GM18951 (cell line): ENCODE results near the gene FBF1.

Source experiments
- POLR2A ChIP-seq: IDR thresholded peaks from 4 replicates; pipeline ENCODE4 v1.6.1; 2011; ENCODE audit warnings: mild to moderate bottlenecking; ENCODE audit not compliant: insufficient read length, insufficient read depth; ENCODE audit errors: extremely low read depth
- in situ Hi-C: fragments of 300-500 bp; cut with MboI; formaldehyde crosslinking; loops from one replicate; pipeline ENCODE4 v1.12.0; 2022; ENCODE audit warnings: low sequenced_read_pairs, mixed read lengths, inconsistent platforms; ENCODE audit not compliant: unreplicated experiment

Gene FBF1

GRCh38 chr17:75917917-75918445, 22.9 kb downstream of the FBF1 start:
- no peak for TF ChIP-seq POLR2A
- in situ Hi-C loops: loop anchor here (10.0 to 25.0 kb wide), 2 partner anchors 87 to 369 kb away; partner anchors contain the start of gene CDK3

DNA sequence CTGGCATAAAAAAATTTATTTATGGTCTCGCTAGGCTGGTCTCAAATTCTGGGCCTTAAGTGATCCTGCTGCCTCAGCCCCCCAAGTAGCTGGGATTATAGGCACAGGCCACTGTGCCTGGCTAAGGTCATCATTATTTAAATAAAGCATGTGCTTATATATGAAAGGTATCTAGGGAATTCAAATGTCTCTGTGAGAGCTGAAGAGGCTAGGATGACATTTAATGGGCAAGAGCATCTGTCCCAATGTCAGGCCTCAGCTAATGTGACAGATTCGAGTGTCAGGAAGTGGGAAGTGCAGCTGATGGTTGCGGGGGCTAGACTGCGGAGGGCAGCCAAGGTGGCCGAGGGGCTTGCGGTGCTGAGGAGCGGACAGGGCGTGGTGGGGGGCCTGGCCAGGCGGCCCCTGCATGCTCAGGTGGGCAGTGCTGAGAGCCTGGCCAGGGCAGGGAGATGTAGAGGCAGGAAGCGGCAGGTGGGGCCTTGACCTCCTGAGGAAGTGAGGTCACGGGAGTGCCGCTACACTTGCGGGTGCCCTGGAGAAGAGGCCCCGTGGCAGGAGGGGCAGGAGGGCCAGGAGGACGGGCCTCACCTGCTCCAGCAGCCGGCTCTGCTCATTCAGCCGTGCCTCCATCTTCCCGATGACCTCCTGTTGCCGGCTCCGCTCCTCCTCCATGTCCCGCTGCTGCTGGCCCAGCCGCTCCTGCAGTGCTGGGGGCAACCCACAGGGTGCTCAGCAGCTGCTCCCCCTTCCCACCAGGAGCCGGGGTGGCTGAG, 23.5 kb downstream of the FBF1 start:
- no peak for TF ChIP-seq POLR2A
- in situ Hi-C loops: loop anchor here (10.0 to 25.0 kb wide), 2 partner anchors 87 to 370 kb away; partner anchors contain the start of gene CDK3

- TF ChIP-seq POLR2A: no peak
- in situ Hi-C loops: loop anchor here (10.0 to 25.0 kb wide), 2 partner anchors 90 to 372 kb away; partner anchors contain the start of gene CDK3
Measured at GRCh38 chr17:75915268-75915667, 25.6 kb downstream of the FBF1 start.

DNA sequence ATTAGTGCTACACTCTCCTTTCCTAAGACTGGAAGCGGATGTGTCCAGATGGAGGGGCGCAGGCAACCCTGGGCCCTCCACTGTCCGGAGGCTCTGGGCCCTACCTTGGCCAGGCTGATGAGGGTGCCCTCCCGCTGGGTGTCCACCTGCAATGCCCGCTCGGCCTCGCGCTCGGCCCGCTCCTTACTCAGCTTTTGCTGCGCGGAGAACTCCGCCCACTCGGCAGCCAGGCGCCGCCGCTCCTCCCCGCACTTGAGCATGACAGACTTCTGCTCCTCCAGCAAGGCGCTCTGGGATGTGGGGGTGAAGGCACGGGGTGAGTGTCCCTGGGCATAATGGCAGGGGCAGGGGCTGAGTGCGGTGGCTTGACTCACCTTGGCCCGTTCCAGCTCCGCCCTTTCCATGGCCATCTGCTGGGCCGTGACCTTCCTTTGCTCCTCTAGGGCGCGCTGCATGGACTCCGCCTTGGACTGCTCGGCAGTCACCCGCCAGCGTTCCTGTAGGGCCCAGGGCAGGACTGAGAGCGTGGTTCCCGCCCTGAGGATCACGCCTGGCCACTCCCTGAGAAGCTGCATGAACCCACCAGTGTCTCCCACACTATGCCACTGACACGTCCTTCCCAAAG, 26.1 kb downstream of the FBF1 start:
- TF ChIP-seq POLR2A: no peak
- in situ Hi-C loops: loop anchor here (10.0 to 25.0 kb wide), 2 partner anchors 90 to 373 kb away; partner anchors contain the start of gene CDK3

DNA sequence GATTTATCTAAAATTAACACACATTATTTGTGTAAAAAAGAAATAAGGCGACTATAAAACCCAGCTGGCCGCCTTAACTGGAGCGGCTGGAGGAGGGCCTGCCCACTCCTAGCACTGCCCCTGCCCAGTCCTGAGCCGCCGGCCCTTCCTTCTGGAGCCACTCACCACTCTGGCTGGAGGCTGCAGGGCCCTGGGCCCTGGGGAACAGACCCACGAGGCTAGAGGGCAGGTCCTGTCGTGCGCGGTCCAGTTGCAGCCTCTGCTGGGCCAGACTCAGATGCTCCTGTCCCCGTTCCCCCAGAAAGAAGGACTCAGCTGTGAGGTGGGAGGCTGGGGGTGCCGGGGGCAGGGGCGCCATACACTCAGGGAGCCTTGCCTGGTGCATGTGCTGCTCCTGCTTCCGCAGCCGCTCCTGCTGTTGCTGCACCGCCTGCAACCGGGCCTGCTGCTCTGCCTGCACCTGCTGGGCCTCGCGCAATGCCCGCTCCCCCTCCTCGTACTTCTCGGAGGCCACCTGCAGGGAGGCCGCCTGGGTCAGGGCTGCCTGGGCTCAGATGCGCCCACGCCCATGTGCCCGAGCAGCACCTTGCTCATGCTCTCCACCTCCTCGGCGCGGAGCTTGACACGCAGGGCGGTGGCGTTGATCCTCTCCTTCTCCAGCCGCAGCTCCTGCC, 27.2 kb downstream of the FBF1 start:
- in situ Hi-C loops: loop anchor here (10.0 to 25.0 kb wide), 2 partner anchors 91 to 374 kb away; partner anchors contain the start of gene CDK3
- TF ChIP-seq POLR2A: no peak

- in situ Hi-C loops: loop anchor here (10.0 to 25.0 kb wide), 2 partner anchors 94 to 377 kb away; partner anchors contain the start of gene CDK3
- TF ChIP-seq POLR2A: no peak
Measured at GRCh38 chr17:75910699-75911098, 30.1 kb downstream of the FBF1 start.

GRCh38 chr17:75909812-75910274, 31.0 kb downstream of the FBF1 start:
- TF ChIP-seq POLR2A: no peak
- in situ Hi-C loops: loop anchor here (10.0 to 25.0 kb wide), 2 partner anchors 95 to 377 kb away; partner anchors contain the start of gene CDK3

DNA sequence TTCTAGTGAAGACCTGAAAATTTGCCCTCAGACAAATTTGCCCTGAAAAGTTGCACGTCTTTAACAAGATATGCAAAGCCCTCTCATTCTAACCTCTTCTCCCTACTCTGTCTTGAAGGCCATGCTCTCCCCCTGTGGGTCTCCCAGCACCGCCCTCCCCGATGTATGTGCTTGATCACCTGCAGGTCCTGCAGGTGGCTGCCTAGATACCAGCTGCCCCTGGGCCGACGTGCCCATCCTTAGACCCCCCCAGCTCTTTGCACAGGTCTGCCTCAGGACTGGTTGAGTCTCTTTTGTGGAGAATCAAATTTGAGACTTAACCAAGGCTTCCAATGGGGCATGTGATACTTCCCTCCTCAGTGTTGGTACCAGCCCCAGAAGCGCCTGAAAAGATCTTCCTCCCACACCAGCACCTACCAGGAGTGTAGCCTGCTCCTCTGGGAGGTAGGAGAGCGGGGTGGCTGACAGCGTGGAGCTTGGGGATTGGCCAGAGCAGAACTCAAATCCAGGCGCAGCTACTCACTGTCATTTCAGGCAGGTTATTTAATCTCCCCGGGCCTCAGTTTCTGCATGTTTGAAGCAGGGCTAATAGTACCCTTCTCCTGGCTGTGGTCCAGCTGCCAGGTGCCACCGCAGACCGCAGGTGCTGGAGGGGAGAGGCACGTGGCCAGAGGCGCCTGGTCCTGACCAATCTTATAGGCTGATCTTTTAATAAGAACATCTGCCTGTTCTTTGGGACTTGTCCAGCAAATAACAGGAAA, 31.6 kb downstream of the FBF1 start:
- in situ Hi-C loops: loop anchor here (25.0 kb wide), 1 partner anchor 378 kb away; no protein-coding TSS in a partner anchor
- TF ChIP-seq POLR2A: no peak

- TF ChIP-seq POLR2A: no peak
- in situ Hi-C loops: loop anchor here (25.0 kb wide), 1 partner anchor 379 kb away; no protein-coding TSS in a partner anchor
Measured at GRCh38 chr17:75908201-75908600, 32.6 kb downstream of the FBF1 start.

- in situ Hi-C loops: loop anchor here (25.0 kb wide), 1 partner anchor 381 kb away; no protein-coding TSS in a partner anchor
- no peak for TF ChIP-seq POLR2A
Measured at GRCh38 chr17:75906143-75906884, 34.5 kb downstream of the FBF1 start.

- in situ Hi-C loops: loop anchor here (25.0 kb wide), 1 partner anchor 382 kb away; no protein-coding TSS in a partner anchor
- TF ChIP-seq POLR2A: peak; percentile 88
Measured at GRCh38 chr17:75904749-75905521, 35.9 kb downstream of the FBF1 start, which contains the start of gene MRPL38. MRPL38 (minus strand) TSS chr17:75904884; CDS start chr17:75904875, 9 bp downstream.

GRCh38 chr17:75902406-75902805, 38.4 kb downstream of the FBF1 start:
- in situ Hi-C loops: loop anchor here (25.0 kb wide), 1 partner anchor 385 kb away; no protein-coding TSS in a partner anchor
- no peak for TF ChIP-seq POLR2A
